ENCODE data around the gene SCNN1A.

DNA sequence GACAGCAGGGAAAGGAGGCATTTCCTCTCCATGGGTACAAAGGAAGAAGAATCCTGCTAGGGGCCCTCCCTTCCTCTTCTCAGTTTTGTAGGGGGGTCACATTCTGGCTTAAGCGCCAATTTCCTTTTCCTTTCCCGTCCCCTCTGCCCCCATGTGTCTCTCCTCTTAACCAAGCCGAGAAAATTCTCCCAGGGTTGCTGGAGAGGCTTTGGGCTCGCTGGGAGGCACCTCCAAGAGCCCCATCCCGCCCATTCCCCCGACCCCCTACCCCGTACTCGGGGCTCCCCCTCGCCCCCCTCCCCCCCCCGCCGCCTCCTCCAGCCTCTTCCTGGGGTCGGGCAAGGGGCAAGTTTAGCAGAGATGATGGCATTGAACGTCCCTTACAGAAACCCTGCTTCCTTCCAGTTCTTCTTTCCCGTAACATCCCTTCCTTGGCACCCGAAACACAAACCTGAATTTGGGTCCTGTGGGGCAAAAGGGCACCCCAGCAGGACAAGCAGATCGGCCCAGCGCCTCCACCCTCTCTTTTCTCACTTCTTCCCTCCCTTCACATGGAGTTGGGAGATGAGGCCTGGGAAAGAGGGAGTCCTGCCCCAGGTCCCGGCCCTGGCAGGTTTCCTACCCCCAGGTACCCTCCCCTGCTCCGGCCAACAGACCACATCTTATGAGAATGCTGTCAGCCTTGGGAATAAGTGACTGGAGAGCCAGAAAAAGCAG, 51.2 kb downstream of the SCNN1A start:
- TF ChIP-seq, protein P1, sequence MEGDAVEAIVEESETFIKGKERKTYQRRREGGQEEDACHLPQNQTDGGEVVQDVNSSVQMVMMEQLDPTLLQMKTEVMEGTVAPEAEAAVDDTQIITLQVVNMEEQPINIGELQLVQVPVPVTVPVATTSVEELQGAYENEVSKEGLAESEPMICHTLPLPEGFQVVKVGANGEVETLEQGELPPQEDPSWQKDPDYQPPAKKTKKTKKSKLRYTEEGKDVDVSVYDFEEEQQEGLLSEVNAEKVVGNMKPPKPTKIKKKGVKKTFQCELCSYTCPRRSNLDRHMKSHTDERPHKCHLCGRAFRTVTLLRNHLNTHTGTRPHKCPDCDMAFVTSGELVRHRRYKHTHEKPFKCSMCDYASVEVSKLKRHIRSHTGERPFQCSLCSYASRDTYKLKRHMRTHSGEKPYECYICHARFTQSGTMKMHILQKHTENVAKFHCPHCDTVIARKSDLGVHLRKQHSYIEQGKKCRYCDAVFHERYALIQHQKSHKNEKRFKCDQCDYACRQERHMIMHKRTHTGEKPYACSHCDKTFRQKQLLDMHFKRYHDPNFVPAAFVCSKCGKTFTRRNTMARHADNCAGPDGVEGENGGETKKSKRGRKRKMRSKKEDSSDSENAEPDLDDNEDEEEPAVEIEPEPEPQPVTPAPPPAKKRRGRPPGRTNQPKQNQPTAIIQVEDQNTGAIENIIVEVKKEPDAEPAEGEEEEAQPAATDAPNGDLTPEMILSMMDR (IDR thresholded peaks at IDR 0.05; ENCODE audit: low read length) = no peak
- TF ChIP-seq EZH2 (IDR thresholded peaks at IDR 0.05; ENCODE audit: borderline replicate concordance, low read length) = no peak

Data from OCI-LY1 (cell line).